Urothelium cell line (cell line): ENCODE results near the gene FBXW7.

ENCODE experiments used
- DNase-seq: peaks from one replicate; pipeline ENCODE4 v3.0.0; 2011; ENCODE audit warnings: low spot score, mixed read lengths
- FAIRE-seq: peaks from 2 replicates; lab custom pipeline; 2011; peaks lifted over from hg19 to GRCh38; lab: Jason Lieb, UNC

FBXW7 gene

GRCh38 chr4:152515678-152516077 lies 20.2 kb downstream of the FBXW7 start:
- DNase-seq = peak; percentile 6
- FAIRE-seq = no peak

GRCh38 chr4:152514356-152514755 lies 21.5 kb downstream of the FBXW7 start:
- no peak for DNase-seq
- FAIRE-seq = no peak

- DNase-seq = no peak
- FAIRE-seq = no peak
Observed at GRCh38 chr4:152513078-152513477, 22.8 kb downstream of the FBXW7 start.

- DNase-seq (no peak), FAIRE-seq (no peak)
Observed at GRCh38 chr4:152512483-152512882, 23.4 kb downstream of the FBXW7 start.

- FAIRE-seq = no peak
- no peak for DNase-seq
Observed at GRCh38 chr4:152510349-152511147, 25.3 kb downstream of the FBXW7 start.

- FAIRE-seq (no peak), DNase-seq (no peak)
Observed at GRCh38 chr4:152509595-152510225, 26.2 kb downstream of the FBXW7 start.

GRCh38 chr4:152508818-152509217 lies 27.1 kb downstream of the FBXW7 start:
- DNase-seq (no peak), FAIRE-seq (no peak)

- DNase-seq (no peak), FAIRE-seq (no peak)
Observed at GRCh38 chr4:152508386-152508785, 27.5 kb downstream of the FBXW7 start.

GRCh38 chr4:152503653-152504290 lies 32.1 kb downstream of the FBXW7 start:
- FAIRE-seq = no peak

GRCh38 chr4:152501846-152502536 lies 33.9 kb downstream of the FBXW7 start:
- FAIRE-seq (no peak), DNase-seq (no peak)

More at GRCh38 chr4:152503653-152504290, 32.1 kb downstream of the FBXW7 start:
- DNase-seq = no peak

- FAIRE-seq (no peak), DNase-seq (peak; percentile 30)
Observed at GRCh38 chr4:152500800-152501434, 35.0 kb downstream of the FBXW7 start.

- no peak for FAIRE-seq
- DNase-seq = no peak
Observed at GRCh38 chr4:152500275-152500674, 35.6 kb downstream of the FBXW7 start.

GRCh38 chr4:152499344-152499743 lies 36.5 kb downstream of the FBXW7 start:
- DNase-seq (no peak), FAIRE-seq (no peak)

- DNase-seq (no peak), FAIRE-seq (no peak)
Observed at GRCh38 chr4:152494020-152494419, 41.9 kb downstream of the FBXW7 start.

GRCh38 chr4:152488246-152488645 lies 47.6 kb downstream of the FBXW7 start:
- no peak for FAIRE-seq
- DNase-seq = no peak

- DNase-seq = no peak
- FAIRE-seq = no peak
Observed at GRCh38 chr4:152486429-152487389, 49.2 kb downstream of the FBXW7 start.

- FAIRE-seq (no peak), DNase-seq (no peak)
Observed at GRCh38 chr4:152485726-152486276, 50.1 kb downstream of the FBXW7 start.

- DNase-seq = no peak
- FAIRE-seq = no peak
Observed at GRCh38 chr4:152482211-152482610, 53.7 kb downstream of the FBXW7 start.

- FAIRE-seq (no peak), DNase-seq (no peak)
Observed at GRCh38 chr4:152480901-152481300, 55.0 kb downstream of the FBXW7 start.
